K562 (cell line): ENCODE results near the gene PADI4. TPM values are rescaled to one million over a fixed set of nuclear protein-coding genes. Genes with fewer than 3 reads are reported as not detected.

Experiments
- CSDE1 ChIP-seq, 2 experiments: fragments of 450-650 bp; IDR thresholded peaks; 2 replicates each; pipeline ENCODE4 v1.6.1; 2016; ENCODE audit warnings: mild to moderate bottlenecking in 1 of 2
- ETS1 ChIP-seq: conservative IDR thresholded peaks from 2 replicates; pipeline ENCODE4 v1.6.1; 2011; ENCODE audit warnings: low read depth, mild to moderate bottlenecking, low read length; ENCODE audit not compliant: control insufficient read depth
- FOXO4 ChIP-seq: fragments of 450-650 bp; formaldehyde crosslinking; IDR thresholded peaks from 2 replicates; pipeline ENCODE4 v1.4.0; 2020; ENCODE audit warnings: mild to moderate bottlenecking, moderate library complexity
- POLR2B ChIP-seq: fragments of 450-650 bp; IDR thresholded peaks from 2 replicates; pipeline ENCODE4 v1.6.1; 2018; ENCODE audit warnings: low read depth; ENCODE audit not compliant: partially characterized antibody
- PRDM10 ChIP-seq: fragments of 450-650 bp; IDR thresholded peaks from 2 replicates; pipeline ENCODE4 v1.6.1; 2018; ENCODE audit not compliant: partially characterized antibody
- SNAPC5 ChIP-seq: fragments of 250-450 bp; sonication (Bioruptor Pico); IDR thresholded peaks from 2 replicates; pipeline ENCODE4 v1.8.0; 2021; ENCODE audit warnings: moderate library complexity, mild to moderate bottlenecking, inconsistent platforms
- YBX1 ChIP-seq: fragments of 450-650 bp; IDR thresholded peaks from 2 replicates; pipeline ENCODE4 v1.7.1; 2016; ENCODE audit warnings: mild to moderate bottlenecking
- polyA plus RNA-seq, 8 experiments: library from polyadenylated mRNA; depleted of rRNA in 4 of 8; stranded (reverse) in 5 of 8; unstranded in 3 of 8; fragments of >200 nt; fragmentation: Nextera tagmentation in 2 of 8; fragmentation: Illumina TruSeq in 1 of 8; extraction: Ambion mirVana in 2 of 8; extraction: Trizol in 1 of 8; gene quantifications; 2 replicates each; pipeline versions ENCODE4 v1.2.1 to v1.2.3, GENCODE V29; 2011 to 2014; ENCODE audit warnings: inconsistent platforms in 1 of 8, missing spikeins in 1 of 8
- total RNA-seq, 7 experiments: library from RNA; depleted of rRNA in 6 of 7; stranded (reverse); fragments of >200 nt in 6 of 7; fragmentation: Illumina TruSeq in 2 of 7; extraction: Trizol in 2 of 7; gene quantifications; 2 replicates each; pipeline versions ENCODE4 v1.2.1 to v1.2.3, GENCODE V29; 2011 to 2021; ENCODE audit warnings: low replicate concordance in 1 of 7

PADI4 gene
- total and polyA plus RNA-seq, 9 of the 15 experiments (the other 6 are each of a cell fraction or from before 2014, with no cell fraction given) = 0.22 to 0.33 TPM; not detected in 7

GRCh38 chr1:17401841-17402240 lies 93.8 kb downstream of the PADI4 start (continued):
- TF ChIP-seq FOXO4 (CRISPR knock-in tag) = no peak
- TF ChIP-seq CSDE1 (IDR thresholded peaks at IDR 0.05) = no peak
- TF ChIP-seq POLR2B = no peak
- no peak for TF ChIP-seq PRDM10
- no peak for TF ChIP-seq SNAPC5 (CRISPR knock-in tag)
- no peak for TF ChIP-seq ETS1
- TF ChIP-seq YBX1 = no peak
